Measurements from ENCODE around the gene FAM180A.

Gene FAM180A

GRCh38 chr7:135685306-135686084 is 63.1 kb downstream of the FAM180A start:
- DNase-seq (ENCODE audit: extremely low read depth in 1 of 2, low read depth in 1 of 2) = no peak

- DNase-seq (ENCODE audit: extremely low read depth in 1 of 2, low read depth in 1 of 2) = no peak
These were observed 63.9 kb downstream of the FAM180A start for GRCh38 chr7:135684699-135685098.

GRCh38 chr7:135684136-135684535 is 64.5 kb downstream of the FAM180A start:
- no peak for DNase-seq (ENCODE audit: extremely low read depth in 1 of 2, low read depth in 1 of 2)

- no peak for DNase-seq (ENCODE audit: extremely low read depth in 1 of 2, low read depth in 1 of 2)
These were observed 65.0 kb downstream of the FAM180A start for GRCh38 chr7:135683609-135684008.

GRCh38 chr7:135682191-135682590 is 66.4 kb downstream of the FAM180A start:
- DNase-seq (ENCODE audit: extremely low read depth in 1 of 2, low read depth in 1 of 2) = no peak

- no peak for DNase-seq (ENCODE audit: extremely low read depth in 1 of 2, low read depth in 1 of 2)
These were observed 66.9 kb downstream of the FAM180A start for GRCh38 chr7:135681762-135682161.
